ENCODE measurements around the gene SH3PXD2A.

SH3PXD2A gene

DNA sequence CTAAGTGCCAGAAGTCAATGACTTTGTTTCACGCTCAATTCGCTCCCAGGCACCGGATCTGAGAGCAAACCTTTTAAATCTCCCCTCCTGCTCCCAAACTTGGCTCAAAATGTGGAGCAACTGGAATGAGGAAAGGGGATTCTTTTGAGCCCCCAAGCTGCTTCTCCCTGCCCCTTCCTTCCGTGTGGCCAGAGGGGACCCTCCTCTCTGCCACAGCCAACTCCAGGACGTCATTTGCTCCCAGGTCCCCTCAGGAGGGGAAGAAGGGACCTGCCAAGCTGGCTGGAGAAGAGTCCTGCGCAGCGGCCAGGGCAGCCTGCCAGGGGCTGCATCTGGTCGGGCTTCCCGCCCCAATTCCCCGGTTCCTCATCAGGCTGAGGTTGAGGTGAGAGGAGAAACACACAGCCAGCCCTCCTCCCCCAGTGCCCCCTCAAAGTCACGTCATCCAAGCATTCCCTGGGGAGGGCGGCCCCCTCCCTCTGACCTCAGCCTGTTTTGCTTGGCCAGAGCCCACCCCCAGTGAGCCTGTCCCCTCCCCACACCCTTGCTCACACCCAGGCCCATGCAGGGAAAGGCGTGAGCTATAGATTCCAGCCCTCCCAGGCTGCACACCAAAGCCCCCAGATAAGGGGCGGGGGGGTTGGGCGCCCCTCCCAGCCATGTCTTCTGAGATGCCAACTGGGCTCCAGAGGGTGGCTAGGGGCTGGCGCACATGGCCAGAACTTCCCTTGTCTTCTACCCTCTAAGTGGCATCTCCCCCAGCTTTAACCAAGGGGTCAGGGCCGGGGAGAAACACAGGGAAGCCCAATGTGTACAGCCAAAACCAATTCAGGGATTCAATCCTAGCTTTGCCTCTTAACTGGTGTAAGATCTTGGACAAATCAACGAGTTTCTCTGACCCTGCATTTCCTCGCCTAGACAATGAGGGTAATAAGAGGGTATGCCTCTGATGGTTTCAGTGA is 35.0 kb downstream of the SH3PXD2A start (continued):
- TF ChIP-seq GLIS1 (tag by site-specific recombination; IDR thresholded peaks at IDR 0.05) (peak; percentile 82), SCRT2 (tag by site-specific recombination; IDR thresholded peaks at IDR 0.05) (no peak), ZFP37 (tag by site-specific recombination; IDR thresholded peaks at IDR 0.05) (no peak), ZNF324 (tag by site-specific recombination; IDR thresholded peaks at IDR 0.05) (no peak), ZNF664 (tag by site-specific recombination; IDR thresholded peaks at IDR 0.05) (no peak), ZNF777 (tag by site-specific recombination; IDR thresholded peaks at IDR 0.05; ENCODE audit: borderline replicate concordance) (no peak), IKZF3 (tag by site-specific recombination; IDR thresholded peaks at IDR 0.05) (peak; percentile 70; the same call in 1 of the 2 replicates), ZNF19 (tag by site-specific recombination; IDR thresholded peaks at IDR 0.05; ENCODE audit: low read depth) (no peak), ZFHX2 (tag by site-specific recombination; conservative IDR thresholded peaks at IDR 0.05) (peak; percentile 63), ZNF626 (tag by site-specific recombination; IDR thresholded peaks at IDR 0.05) (no peak), SP2 (tag by site-specific recombination; IDR thresholded peaks at IDR 0.05) (peak; percentile 9; the same call in 1 of the 2 replicates), ZNF302 (tag by site-specific recombination; IDR thresholded peaks at IDR 0.05; ENCODE audit: low read depth) (no peak), ZNF645 (tag by site-specific recombination; IDR thresholded peaks at IDR 0.05) (no peak), GFI1B (tag by site-specific recombination; IDR thresholded peaks at IDR 0.05) (no peak), HOXA7 (CRISPR knock-in tag; IDR thresholded peaks at IDR 0.05; ENCODE audit: borderline replicate concordance) (no peak), ZNF175 (tag by site-specific recombination; IDR thresholded peaks at IDR 0.05) (no peak), ZNF391 (tag by site-specific recombination; IDR thresholded peaks at IDR 0.05; ENCODE audit: borderline replicate concordance, low read depth) (no peak), KLF10 (tag by site-specific recombination; IDR thresholded peaks at IDR 0.05) (no peak), ZNF350 (tag by site-specific recombination; IDR thresholded peaks at IDR 0.05) (no peak), EGR2 (tag by site-specific recombination; IDR thresholded peaks at IDR 0.05; ENCODE audit: low read depth) (peak; percentile 42), ZBTB48 (tag by site-specific recombination; IDR thresholded peaks at IDR 0.05) (0 out of 2 replicates have a peak, but pooled peaks have one; percentile 27)
- TF ChIP-seq, protein P1, sequence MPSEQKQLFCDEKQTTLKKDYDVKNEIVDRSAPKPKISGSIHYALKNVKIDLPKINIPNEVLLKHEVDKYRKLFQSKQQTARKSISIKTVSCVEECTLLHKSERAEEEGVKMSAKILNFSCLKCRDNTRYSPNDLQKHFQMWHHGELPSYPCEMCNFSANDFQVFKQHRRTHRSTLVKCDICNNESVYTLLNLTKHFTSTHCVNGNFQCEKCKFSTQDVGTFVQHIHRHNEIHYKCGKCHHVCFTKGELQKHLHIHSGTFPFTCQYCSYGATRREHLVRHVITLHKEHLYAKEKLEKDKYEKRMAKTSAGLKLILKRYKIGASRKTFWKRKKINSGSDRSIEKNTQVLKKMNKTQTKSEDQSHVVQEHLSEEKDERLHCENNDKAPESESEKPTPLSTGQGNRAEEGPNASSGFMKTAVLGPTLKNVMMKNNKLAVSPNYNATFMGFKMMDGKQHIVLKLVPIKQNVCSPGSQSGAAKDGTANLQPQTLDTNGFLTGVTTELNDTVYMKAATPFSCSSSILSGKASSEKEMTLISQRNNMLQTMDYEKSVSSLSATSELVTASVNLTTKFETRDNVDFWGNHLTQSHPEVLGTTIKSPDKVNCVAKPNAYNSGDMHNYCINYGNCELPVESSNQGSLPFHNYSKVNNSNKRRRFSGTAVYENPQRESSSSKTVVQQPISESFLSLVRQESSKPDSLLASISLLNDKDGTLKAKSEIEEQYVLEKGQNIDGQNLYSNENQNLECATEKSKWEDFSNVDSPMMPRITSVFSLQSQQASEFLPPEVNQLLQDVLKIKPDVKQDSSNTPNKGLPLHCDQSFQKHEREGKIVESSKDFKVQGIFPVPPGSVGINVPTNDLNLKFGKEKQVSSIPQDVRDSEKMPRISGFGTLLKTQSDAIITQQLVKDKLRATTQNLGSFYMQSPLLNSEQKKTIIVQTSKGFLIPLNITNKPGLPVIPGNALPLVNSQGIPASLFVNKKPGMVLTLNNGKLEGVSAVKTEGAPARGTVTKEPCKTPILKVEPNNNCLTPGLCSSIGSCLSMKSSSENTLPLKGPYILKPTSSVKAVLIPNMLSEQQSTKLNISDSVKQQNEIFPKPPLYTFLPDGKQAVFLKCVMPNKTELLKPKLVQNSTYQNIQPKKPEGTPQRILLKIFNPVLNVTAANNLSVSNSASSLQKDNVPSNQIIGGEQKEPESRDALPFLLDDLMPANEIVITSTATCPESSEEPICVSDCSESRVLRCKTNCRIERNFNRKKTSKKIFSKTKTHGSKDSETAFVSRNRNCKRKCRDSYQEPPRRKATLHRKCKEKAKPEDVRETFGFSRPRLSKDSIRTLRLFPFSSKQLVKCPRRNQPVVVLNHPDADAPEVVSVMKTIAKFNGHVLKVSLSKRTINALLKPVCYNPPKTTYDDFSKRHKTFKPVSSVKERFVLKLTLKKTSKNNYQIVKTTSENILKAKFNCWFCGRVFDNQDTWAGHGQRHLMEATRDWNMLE (tag by site-specific recombination; conservative IDR thresholded peaks at IDR 0.05; ENCODE audit: low read depth), result no peak
- TF ChIP-seq, protein P2, sequence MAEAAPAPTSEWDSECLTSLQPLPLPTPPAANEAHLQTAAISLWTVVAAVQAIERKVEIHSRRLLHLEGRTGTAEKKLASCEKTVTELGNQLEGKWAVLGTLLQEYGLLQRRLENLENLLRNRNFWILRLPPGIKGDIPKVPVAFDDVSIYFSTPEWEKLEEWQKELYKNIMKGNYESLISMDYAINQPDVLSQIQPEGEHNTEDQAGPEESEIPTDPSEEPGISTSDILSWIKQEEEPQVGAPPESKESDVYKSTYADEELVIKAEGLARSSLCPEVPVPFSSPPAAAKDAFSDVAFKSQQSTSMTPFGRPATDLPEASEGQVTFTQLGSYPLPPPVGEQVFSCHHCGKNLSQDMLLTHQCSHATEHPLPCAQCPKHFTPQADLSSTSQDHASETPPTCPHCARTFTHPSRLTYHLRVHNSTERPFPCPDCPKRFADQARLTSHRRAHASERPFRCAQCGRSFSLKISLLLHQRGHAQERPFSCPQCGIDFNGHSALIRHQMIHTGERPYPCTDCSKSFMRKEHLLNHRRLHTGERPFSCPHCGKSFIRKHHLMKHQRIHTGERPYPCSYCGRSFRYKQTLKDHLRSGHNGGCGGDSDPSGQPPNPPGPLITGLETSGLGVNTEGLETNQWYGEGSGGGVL (tag by site-specific recombination; IDR thresholded peaks at IDR 0.05), result peak; percentile 98
- TF ChIP-seq, protein P3, sequence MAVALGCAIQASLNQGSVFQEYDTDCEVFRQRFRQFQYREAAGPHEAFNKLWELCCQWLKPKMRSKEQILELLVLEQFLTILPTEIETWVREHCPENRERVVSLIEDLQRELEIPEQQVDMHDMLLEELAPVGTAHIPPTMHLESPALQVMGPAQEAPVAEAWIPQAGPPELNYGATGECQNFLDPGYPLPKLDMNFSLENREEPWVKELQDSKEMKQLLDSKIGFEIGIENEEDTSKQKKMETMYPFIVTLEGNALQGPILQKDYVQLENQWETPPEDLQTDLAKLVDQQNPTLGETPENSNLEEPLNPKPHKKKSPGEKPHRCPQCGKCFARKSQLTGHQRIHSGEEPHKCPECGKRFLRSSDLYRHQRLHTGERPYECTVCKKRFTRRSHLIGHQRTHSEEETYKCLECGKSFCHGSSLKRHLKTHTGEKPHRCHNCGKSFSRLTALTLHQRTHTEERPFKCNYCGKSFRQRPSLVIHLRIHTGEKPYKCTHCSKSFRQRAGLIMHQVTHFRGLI (tag by site-specific recombination; IDR thresholded peaks at IDR 0.05), result peak; percentile 81
- TF ChIP-seq, protein P4, sequence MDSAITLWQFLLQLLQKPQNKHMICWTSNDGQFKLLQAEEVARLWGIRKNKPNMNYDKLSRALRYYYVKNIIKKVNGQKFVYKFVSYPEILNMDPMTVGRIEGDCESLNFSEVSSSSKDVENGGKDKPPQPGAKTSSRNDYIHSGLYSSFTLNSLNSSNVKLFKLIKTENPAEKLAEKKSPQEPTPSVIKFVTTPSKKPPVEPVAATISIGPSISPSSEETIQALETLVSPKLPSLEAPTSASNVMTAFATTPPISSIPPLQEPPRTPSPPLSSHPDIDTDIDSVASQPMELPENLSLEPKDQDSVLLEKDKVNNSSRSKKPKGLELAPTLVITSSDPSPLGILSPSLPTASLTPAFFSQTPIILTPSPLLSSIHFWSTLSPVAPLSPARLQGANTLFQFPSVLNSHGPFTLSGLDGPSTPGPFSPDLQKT (IDR thresholded peaks at IDR 0.05; ENCODE audit: borderline replicate concordance, low read depth, low read length), result no peak
- TF ChIP-seq, protein P5, sequence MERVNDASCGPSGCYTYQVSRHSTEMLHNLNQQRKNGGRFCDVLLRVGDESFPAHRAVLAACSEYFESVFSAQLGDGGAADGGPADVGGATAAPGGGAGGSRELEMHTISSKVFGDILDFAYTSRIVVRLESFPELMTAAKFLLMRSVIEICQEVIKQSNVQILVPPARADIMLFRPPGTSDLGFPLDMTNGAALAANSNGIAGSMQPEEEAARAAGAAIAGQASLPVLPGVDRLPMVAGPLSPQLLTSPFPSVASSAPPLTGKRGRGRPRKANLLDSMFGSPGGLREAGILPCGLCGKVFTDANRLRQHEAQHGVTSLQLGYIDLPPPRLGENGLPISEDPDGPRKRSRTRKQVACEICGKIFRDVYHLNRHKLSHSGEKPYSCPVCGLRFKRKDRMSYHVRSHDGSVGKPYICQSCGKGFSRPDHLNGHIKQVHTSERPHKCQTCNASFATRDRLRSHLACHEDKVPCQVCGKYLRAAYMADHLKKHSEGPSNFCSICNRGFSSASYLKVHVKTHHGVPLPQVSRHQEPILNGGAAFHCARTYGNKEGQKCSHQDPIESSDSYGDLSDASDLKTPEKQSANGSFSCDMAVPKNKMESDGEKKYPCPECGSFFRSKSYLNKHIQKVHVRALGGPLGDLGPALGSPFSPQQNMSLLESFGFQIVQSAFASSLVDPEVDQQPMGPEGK (tag by site-specific recombination; IDR thresholded peaks at IDR 0.05), result peak; percentile 37
